ENCODE measurements around the gene MLKL.
"Not testable (repeated sequence)": the region's sequence is repeated elsewhere in the genome, so short reads cannot be mapped to it uniquely, and the experiment has no call there.

MLKL gene

DNA sequence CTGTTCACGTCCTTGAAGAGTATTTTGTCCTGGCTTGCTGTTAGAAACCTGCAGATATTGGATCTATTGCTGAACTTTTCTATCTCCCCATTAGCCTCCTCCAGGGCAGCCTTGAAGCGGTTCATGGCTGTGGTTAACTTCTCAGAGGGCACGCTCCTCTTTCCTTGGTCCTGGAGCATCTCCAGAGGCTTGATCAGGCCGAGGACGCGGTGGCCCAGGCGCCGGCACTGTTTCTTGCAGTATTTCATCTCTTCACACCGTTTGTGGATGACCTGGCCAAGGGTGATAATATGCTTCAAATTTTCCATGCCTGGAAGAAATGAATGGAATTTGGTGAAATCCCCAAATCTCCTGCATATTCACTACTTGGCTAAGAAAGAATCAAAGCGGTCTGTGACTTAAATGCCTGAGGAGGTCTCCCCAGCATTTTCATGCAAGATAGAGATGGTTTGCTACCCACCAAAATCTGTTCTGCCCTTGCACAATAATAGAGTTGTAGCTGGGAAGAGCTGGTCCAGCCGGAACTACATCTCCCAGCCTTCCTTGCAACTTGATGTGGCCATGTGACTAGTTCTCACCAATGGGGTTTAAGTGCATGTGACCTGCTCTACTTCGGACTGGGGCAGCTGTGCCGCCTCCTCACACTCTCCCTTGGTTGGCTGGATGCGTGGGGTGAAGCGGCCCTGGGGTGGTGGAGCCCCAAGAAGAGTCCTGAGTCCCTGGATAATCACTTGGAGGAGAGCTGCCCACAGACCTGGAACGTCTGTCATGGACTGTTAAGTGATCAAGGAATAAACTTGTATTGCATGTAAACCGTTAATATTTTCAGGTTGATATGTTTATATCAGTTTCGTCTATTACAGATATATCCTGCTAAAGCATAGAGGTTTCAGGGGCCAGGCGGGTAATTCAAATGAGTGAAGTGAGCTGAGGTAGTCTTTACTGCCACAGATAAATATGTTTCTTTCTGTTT, 4.9 kb downstream of the MLKL start:
- DNase-seq, result peak; percentile 92

DNA sequence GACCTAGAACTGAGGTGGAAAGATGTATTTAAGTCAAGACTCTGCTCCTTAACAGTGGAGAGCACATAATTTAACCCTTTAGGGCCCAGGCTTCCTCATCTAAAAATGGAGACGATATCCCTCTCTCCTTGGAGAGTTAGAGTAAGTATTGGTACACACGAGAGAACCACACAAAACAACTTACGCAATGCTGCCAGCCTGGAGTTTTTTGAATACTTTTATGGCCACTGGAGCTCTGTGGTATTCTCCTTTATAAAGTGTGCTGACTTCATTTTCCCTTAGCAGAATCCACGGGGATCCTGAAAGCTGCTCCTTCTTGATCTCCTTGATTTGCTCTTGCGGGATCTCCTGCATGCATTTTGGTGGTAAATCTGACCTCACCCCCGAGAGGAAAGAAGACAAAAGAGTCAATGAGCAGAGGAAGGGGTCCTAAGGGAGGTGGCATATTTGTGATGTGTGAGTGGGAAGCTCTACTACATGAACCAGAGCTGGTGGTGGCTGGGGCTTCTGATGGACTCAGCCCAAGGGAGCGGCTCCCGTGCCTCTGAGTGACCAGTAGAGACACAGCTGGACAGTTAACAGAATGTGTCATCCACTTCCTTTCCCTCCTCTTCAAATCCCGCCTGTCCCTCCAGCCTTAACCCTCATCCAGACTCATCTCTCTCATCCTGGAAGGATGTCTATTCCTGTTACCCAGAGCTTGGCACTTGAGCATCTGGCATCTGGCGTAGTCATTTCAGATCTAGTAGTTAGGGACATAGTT, 9.4 kb downstream of the MLKL start:
- no peak for DNase-seq

DNA sequence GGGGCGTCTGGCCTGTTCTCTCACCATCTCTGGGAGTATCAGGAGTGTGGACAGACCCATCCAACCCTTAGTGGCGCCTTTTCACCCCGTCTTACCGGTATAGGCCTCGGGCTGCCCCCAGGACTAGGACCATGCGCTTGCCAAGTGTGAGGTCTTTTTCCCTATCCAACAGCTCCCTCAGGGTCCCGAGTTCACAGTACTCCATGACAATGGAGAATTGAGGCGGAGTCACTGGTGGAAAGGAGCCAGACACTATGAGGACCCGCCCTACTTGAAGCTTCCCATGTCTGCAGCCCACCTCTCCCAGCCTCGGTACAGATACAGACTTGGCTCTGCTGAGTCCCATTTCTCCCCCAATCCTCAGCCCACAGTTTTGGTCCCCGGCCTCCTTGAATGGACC, 18.1 kb downstream of the MLKL start:
- no peak for DNase-seq

DNA sequence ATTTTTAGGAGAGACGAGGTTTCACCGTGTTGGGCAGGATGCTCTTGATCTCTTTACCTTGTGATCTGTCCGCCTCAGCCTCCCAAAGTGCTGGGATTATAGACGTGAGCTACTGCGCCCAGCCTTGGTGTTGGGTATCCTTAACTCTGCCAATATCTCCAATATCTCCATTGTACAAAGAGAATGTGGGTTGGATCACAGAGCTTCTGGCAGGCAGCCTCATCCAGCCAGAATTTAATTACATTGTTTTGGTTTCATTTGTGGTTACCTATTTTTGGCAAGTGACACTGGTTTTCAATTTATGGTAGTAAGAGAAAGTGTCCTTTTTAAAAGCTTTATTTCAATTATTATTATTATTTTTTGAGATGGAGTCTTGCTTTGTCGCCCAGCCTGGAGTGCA, 20.0 kb downstream of the MLKL start:
- DNase-seq, result no peak

DNA sequence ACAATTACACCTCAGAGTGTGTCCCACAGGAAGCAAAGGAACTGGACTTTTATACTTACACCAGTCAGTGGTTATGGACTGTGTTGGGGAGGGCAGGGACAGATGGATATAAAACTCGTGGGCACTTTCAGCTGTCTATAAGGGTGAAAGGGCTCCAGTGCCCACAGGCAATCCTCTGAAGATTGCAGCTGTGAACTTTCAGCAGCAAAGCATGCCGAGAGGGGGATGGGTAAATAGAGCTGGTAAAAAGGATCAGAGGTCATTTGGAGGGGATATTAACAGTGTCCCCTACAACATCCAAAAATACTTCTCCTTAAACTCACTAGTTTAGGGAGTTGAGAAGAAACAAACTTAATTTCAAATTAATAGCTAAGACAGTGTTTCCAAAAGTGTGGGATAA, 20.7 kb downstream of the MLKL start:
- DNase-seq, result no peak

DNA sequence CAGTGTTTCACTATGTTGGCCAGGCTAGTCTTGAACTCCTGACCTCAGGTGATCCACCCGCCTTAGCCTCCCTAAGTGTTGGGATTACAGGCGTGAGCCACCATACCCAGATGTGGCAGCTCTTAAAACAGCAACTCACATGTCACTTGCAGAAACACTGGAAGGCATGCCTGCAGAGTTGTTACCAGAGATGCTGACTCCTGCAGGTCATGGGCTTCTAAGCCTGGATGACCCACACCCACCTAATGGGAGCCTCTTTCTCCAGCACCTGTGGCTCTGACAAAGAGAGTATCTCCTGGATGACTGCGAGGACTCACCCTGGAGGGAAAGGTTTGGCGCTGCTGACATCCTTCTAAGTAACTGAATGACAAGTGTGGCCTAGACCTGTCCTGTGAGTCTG, 22.8 kb downstream of the MLKL start:
- no peak for DNase-seq

DNA sequence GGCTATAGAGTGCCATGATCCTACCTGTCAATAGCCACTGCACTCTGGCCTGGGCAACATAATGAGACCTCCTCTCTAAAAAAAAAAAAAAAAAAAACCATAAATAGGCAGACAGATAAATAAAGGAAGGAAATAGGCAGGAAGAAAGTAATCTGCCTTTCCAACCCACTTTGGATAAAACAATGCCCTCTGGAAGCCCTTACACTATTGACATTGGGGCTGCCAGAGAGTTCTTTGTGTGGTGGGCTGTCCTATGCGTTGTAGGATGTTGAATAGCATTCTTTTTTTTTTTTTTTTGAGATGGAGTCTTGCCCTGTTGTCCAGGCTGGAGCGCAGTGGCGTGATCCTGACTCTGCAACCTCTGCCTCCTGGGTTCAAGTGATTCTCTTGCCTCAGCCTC, 26.8 kb downstream of the MLKL start:
- no peak for DNase-seq

DNA sequence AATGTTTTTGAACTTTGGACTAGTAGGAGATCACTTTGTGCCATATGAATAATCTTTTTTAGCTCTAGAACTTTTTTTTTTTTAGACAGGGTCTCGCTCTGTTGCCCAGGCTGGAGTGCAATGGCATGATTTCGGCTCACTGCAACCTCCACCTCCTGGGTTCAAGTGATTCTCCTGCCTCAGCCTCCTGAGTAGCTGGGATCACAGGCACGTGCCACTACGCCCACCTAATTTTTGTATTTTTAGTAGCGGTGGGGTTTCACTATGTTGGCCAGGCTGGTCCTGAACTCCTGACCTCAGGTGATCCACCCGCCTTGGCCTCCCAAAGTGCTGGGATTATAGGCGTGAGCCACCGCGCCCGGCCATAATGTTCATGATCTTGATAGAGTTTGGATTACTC, 31.8 kb downstream of the MLKL start:
- not testable (repeated sequence) for DNase-seq

DNA sequence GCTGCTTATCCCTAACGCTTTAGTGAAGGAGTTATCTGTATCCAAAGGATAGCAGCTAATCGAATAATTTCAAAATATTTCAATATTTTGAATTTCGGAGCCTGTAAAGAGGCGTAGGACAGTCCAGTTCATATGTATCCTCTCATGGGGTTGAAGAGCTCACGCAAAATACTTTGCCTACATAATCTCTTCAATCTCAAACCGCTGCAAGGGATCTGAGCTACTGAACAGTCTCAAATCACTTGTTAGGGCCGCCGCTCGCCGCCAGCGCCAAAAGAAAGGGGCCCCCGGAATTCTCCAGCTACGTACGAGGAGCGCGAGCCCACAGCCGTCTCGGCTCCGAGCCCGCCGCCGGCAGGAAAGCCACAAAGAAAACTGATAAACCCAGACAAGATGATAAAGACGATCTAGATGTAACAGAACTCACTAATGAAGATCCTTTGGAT, 33.4 kb downstream of the MLKL start:
- DNase-seq, result no peak

DNA sequence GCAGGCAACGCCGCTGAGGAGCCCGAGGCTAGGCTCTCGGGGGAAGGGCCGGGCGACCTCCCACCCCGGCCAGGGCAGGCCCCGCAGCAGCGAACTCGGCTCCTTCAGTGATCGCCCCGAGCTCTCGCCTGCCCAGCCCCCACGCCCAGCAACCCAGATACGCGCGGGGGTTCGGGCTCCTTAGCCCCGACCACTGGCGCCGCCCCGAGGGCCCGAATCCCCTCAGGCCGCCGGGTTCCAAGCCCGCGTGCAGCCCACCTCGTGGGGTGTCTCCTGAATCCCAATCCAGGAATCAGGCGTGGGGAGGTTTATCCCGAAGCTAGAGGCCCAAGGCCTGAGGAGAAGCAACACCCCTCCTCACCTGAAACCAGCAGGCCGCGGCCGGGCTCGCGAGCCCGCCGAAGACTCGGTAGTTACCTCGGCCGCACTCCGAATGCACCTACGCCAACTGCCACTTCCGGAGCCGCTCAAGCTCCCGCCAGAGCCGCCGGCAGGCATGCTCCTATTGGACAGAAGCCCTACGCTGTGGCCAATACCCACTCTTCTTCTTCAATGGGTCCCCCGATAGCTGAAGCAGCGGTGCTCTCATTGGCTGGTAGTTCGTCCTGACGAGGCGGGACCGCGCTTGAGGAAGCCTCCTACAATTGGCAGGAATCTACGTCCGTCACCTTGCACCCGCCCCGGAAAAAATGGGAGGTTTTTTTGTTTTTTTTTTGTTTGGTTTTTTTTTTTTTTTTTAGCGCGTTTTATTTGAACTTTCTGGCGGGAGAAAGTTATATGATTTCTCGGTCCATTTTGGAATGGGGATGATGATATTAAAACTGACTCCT, 34.0 kb downstream of the MLKL start, which contains the start of gene RFWD3:
Gene RFWD3 (minus strand): TSS at position 453 of the 830 bp plus-strand sequence. CDS start 5,428 bp downstream, outside the sequence.
- peak; percentile 99 for DNase-seq

DNA sequence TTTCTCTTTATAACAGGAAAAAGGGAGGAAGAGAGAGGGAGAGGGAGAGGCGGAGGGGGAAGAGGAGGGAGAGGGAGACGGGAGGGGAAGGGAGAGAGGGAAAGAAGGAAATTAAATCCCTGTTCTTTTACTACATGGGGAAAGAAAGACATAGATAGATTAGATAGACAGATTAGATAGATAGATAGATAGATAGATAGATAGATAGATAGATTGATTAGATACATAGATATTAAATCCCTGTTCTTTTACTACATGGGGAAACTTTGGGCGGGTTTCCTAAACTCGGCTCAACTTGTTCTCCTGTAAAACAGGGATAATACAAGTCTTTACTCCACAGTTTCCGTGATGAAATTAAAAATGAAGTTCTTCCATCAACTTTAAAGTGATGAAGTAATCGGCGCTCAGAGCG, 34.6 kb downstream of the MLKL start:
- peak; percentile 5 for DNase-seq

DNA sequence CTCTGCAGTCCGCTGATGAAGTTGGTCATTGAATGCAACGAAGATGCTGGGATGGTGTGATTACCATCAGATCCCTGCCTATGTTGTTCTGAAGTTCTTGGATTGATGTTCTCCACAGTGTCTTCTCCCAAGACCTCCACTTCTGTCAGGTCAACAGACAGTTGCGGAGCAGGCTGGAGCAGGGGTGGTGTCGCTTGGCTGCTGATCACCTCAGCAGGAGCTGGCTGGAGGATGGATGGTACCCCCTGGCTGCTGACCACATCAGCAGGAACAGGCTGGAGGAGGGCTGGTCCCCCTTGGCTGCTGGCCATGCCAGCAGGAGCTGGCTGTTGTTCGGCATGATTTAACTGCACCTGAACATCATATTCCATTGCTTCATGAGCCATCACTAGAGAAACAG, 39.6 kb downstream of the MLKL start:
- no peak for DNase-seq

DNA sequence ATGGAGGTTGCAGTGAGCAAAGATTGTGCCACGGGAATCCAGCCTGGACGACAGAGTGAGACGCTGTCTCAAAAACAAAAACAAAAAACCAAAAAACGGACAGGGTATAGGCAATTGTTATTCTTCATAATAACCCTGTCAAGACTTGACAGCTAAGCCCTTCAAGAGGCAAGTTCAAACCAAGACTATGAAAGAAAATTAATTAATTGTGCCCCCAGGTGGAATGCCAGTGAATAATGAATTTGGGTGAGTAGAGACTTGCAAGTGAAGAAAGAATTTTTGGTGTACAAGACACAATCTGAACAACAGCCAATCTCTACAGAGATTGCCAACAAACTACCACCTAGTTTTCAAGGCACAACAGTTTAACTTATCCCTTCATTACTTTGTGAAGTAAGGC, 40.3 kb downstream of the MLKL start:
- no peak for DNase-seq

DNA sequence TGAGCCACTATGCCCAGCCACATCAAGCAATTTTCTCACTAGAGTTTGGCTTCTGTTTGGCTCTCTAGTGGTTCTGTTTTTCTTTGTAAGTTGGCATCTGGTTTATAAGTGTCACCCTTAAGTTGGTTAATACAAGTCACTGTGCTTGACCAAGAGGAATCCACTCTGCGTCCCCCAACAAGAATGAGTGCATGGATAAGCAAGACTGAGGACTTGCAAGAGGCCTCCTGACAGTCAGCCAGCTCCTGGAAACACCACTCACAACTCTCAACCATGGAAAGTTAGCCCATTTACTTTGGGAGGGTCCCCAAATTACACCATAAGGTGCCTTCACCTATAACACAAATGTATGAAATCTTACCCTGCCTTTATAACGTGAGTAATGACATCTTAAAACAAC, 41.6 kb downstream of the MLKL start:
- no peak for DNase-seq

DNA sequence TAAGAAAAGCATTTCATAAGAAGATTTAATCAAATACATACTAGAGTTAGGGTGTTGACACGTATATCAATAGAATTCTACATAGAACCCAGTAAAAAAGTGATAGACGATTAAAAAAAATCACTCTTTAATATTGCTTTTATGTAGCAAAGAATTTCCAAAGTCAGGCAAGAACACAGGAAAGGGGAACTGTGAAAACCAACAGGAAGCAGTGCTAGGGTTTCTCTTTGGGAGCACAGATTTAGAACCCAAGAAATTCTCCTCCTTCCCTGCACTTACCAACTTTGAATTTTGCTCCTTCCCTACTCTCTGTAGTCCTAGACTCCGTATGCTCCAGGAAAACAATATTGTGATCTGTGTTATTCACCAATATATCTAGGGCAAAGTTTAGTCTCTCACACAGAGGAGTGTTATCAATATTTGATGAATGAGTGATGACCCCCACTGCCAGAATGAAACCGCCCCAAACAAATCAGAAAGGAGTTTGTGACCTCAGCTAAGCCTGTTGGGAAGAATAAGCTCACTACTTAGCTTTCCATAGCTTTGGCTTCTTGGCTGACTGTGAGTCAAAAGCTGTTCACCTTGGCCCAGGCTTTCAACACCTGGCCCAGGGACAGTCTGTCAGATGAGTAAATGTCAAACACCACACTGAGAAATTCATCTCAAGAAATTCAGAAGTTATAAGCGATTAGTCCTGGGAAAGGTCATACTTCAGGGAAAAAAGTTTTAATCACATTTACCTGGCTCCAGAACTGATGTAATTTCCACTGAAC, 42.6 kb downstream of the MLKL start:
- no peak for DNase-seq

DNA sequence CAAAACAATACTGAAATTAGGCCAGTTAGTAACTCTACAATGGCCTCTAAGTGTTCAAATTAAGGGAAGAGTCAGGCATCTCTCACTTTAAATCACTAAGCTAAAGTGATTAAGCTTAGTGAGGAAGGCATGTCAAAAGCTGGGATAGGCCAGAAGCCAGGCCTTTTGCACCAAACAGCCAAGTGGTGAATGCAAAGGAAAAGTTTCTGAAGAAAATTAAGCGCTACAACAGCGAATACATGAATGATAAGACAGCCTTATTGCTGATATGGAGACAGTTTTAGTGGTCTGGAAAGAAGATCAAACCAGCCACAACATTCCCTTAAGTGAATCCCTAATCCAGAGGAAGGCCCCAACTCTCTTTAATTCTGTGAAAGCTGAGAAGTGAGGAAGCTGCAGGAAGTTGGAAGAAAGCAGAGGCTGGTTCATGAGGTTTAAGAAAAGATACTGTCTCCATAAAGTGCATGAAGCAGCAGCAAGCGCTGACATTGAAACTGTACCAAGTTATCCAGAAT, 46.1 kb downstream of the MLKL start:
- no peak for DNase-seq

DNA sequence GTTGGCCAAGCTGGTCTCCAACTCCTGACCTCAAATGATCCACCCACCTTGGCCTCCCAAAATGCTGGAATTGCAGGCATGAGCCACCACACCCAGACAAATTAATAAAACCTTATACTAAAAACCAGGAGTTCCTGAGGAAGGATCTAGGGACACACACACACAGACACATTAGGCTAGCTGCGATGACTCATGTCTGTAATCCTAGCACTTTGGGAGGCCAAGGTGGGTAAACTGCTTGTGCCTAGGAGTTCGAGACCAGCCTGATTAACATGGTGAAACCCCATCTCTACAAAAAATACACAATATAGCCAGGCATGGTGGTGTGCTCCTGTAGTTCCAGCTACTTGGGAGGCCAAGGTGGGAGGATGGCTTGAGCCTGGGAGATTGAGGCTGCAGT, 47.8 kb downstream of the MLKL start:
- not testable (repeated sequence) for DNase-seq

DNA sequence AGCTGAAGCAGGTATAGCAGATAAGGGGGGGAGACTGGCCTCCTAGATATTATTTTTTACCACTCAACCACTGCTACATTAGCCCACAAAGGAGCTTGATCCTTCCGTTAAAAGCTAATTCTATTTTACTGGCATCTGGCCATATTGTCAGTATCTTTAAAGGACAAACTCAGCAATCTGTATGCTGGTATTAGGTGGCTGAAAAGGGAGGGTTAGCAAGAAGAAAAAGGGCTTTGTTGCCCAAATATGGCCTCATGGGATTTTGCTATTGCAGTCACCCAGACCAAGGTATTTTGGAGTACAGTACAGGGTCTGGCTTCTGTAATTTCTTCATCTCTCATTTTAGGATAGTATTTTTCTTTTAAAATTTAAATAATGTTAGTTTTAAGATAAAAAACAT, 48.4 kb downstream of the MLKL start:
- DNase-seq, result no peak

DNA sequence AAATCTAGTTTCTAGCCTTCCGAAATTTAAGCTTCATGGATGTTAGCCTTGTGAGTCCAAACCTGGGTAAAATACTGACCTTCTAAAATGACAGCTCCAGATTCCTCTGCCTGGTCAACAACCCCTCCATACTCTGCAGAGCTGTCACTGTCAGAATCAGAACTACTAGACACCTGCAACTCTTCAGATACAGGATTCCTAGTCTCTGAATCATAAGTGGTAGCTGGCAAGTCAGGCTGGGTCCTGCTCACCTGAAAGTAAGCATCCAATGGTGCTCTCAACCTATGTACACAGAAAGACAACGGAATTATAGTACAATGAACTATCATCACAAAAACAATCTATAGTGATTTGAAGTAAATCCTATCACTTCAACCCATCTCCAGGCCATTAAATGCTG, 48.8 kb downstream of the MLKL start:
- no peak for DNase-seq

DNA sequence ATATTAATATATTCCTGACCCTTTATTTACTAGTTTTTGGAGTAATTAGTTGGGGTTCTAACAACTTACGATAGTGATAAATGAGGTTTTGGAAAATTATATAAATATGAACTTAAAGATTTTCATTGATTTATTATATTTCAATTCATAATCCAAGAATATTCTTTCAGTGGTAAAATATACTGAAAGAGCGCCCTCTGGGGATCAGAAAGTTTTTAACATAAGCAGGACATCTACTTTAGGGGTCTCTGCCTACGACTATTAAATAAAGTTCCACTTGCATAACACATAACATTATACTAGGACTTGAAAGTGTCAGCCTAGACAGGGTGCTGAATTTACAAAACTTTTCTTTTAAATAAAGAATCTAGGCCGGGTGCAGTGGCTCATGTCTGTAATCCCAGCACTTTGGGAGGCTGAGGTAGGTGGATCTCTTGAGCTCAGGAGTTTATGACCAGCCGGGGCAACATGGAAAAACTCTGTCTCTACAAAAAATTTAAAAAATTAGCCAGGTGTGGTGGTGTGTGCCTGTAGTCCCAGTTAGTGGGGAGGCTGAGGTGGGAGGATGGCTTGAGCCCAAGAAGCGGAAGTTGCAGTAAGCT, 49.6 kb downstream of the MLKL start:
- DNase-seq, result peak; percentile 23

DNA sequence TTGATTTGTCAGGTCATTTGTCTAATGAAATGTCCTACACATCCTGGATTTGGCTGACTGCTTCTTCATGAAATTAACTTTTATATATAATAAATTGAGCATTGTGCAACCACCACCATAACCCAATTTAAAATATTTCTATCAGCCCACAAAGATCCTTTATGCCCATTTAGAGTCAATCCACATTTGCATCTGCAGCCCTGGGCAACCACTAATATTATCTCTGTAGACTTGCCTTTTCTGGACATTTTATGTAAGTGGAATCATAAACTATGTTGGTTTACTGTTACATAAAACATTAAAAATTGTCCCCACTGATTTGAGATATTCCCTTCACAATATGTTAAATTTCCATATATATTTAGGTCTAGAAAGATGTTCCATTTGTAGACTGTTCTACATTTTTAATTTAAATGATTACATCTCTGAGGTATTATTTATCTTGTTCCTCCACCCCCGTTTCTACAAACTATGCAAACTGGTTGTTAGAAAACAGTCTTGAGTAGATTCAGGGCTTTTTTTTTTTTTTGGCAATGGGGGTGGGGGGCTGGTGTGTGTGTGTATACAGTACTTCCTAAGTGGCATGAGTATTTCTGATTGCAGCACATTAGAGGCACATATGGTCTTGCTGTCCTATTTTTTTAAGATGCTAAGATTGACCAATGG, 50.7 kb downstream of the MLKL start:
- DNase-seq, result no peak

Measured in eye (tissue), 1 donor.